ENCODE measurements around the gene WWTR1.

- TF ChIP-seq CTCF (IDR thresholded peaks at IDR 0.05), result no peak
- no peak for TF ChIP-seq POLR2A (IDR thresholded peaks at IDR 0.05)
These were observed 53.5 kb downstream of the WWTR1 start for GRCh38 chr3:149604125-149604875.

Data from uterus (tissue), 2 donors.